HepG2 (cell line): ENCODE results near the gene RESP18. TPM values are rescaled to one million over a fixed set of nuclear protein-coding genes. Genes with fewer than 3 reads are reported as not detected.
A peak's percentile ranks its signal among the peaks of the same experiment; 100 is the strongest.

Experiments
- BORCS8-MEF2B ChIP-seq: sonication (generic); formaldehyde crosslinking; IDR thresholded peaks from 2 replicates; pipeline ENCODE4 v1.8.0; 2022; ENCODE audit warnings: mild to moderate bottlenecking, missing genetic modification reagents
- CBX5 ChIP-seq: sonication (generic); formaldehyde crosslinking; IDR thresholded peaks from 2 replicates; pipeline ENCODE4 v1.4.0; 2020; ENCODE audit warnings: missing genetic modification reagents, borderline replicate concordance
- CC2D1A ChIP-seq: sonication (generic); formaldehyde crosslinking; IDR thresholded peaks from 2 replicates; pipeline ENCODE4 v1.8.1; 2023; ENCODE audit warnings: mild to moderate bottlenecking, missing genetic modification reagents
- HBP1 ChIP-seq: IDR thresholded peaks from 2 replicates; pipeline ENCODE4 v1.6.1; 2016; ENCODE audit warnings: low read depth, control low read depth
- HDAC1 ChIP-seq: sonication (generic); formaldehyde crosslinking; IDR thresholded peaks from 2 replicates; pipeline ENCODE4 v1.5.1; 2020; ENCODE audit warnings: mild to moderate bottlenecking, missing genetic modification reagents
- KDM4B ChIP-seq: sonication (generic); formaldehyde crosslinking; IDR thresholded peaks from 2 replicates; pipeline ENCODE4 v1.4.0; 2020; ENCODE audit warnings: missing genetic modification reagents
- MEF2D ChIP-seq: sonication (generic); formaldehyde crosslinking; IDR thresholded peaks from 2 replicates; pipeline ENCODE4 v1.5.1; 2020; ENCODE audit warnings: mild to moderate bottlenecking, missing genetic modification reagents
- MYC ChIP-seq: sonication (generic); formaldehyde crosslinking; IDR thresholded peaks from 2 replicates; pipeline ENCODE4 v1.9.0; 2021; ENCODE audit warnings: missing genetic modification reagents, borderline replicate concordance
- NR2C2 ChIP-seq: sonication (generic); formaldehyde crosslinking; IDR thresholded peaks from 2 replicates; pipeline ENCODE4 v1.4.0; 2020; ENCODE audit warnings: missing genetic modification reagents, mild to moderate bottlenecking, moderate library complexity, borderline replicate concordance
- RBM39 ChIP-seq: fragments of 200-400 bp; formaldehyde crosslinking; IDR thresholded peaks from one replicate; pipeline ENCODE4 v1.6.1; 2018; ENCODE audit warnings: antibody characterized with exemption, mild to moderate bottlenecking, low read depth, low read length; ENCODE audit not compliant: poor library complexity, severe bottlenecking
- SIN3B ChIP-seq: fragments of 150-350 bp; IDR thresholded peaks from 2 replicates; pipeline ENCODE4 v1.6.1; 2014; ENCODE audit warnings: low read length
- SOX6 ChIP-seq, 2 experiments: fragments of 450-650 bp in 1 of 2; sonication (generic) in 1 of 2; formaldehyde crosslinking in 1 of 2; IDR thresholded peaks; 2 replicates each; pipeline versions ENCODE4 v1.4.0 to v1.6.1; 2017 to 2020; ENCODE audit warnings: antibody characterized with exemption in 1 of 2, mild to moderate bottlenecking in 1 of 2, missing genetic modification reagents in 1 of 2
- SUZ12 ChIP-seq: fragments of 150-350 bp; IDR thresholded peaks from 2 replicates; pipeline ENCODE4 v1.6.1; 2014; ENCODE audit warnings: low read depth, low read length
- XBP1 ChIP-seq: sonication (generic); formaldehyde crosslinking; IDR thresholded peaks from 2 replicates; pipeline ENCODE4 v1.5.0; 2020; ENCODE audit warnings: missing genetic modification reagents
- ZC3H4 ChIP-seq: sonication (generic); formaldehyde crosslinking; IDR thresholded peaks from 2 replicates; pipeline ENCODE4 v1.4.0; 2020; ENCODE audit warnings: missing genetic modification reagents, borderline replicate concordance
- ZFP1 ChIP-seq: IDR thresholded peaks from 2 replicates; pipeline ENCODE4 v1.6.1; 2016
- ZMAT5 ChIP-seq: sonication (generic); formaldehyde crosslinking; IDR thresholded peaks from 2 replicates; pipeline ENCODE4 v1.5.0; 2020; ENCODE audit warnings: mild to moderate bottlenecking, low read depth, missing genetic modification reagents, borderline replicate concordance
- ZNF17 ChIP-seq: sonication (generic); formaldehyde crosslinking; IDR thresholded peaks from 2 replicates; pipeline ENCODE4 v1.5.0; 2020; ENCODE audit warnings: mild to moderate bottlenecking, missing genetic modification reagents
- ZNF232 ChIP-seq: sonication (generic); formaldehyde crosslinking; IDR thresholded peaks from 2 replicates; pipeline ENCODE4 v1.4.0; 2020; ENCODE audit warnings: missing genetic modification reagents, borderline replicate concordance
- ZNF382 ChIP-seq: sonication (generic); formaldehyde crosslinking; IDR thresholded peaks from 2 replicates; pipeline ENCODE4 v1.5.0; 2020; ENCODE audit warnings: missing genetic modification reagents, mild to moderate bottlenecking, borderline replicate concordance
- ZNF572 ChIP-seq: sonication (generic); formaldehyde crosslinking; IDR thresholded peaks from 2 replicates; pipeline ENCODE4 v1.5.1; 2020; ENCODE audit warnings: mild to moderate bottlenecking, missing genetic modification reagents
- ZNF577 ChIP-seq: sonication (generic); formaldehyde crosslinking; IDR thresholded peaks from 2 replicates; pipeline ENCODE4 v1.4.0; 2020; ENCODE audit warnings: mild to moderate bottlenecking, low read depth, missing genetic modification reagents, borderline replicate concordance
- polyA plus RNA-seq, 8 experiments: library from polyadenylated mRNA; depleted of rRNA in 3 of 8; stranded (reverse) in 7 of 8; unstranded in 1 of 8; fragments of >200 nt; fragmentation: Illumina TruSeq in 4 of 8; extraction: Trizol in 4 of 8; gene quantifications; 2 replicates each; pipeline versions ENCODE4 v1.2.1 to v1.2.3, GENCODE V29; 2011 to 2016; ENCODE audit warnings: low read depth in 4 of 8, missing spikeins in 1 of 8, mixed read lengths in 1 of 8; ENCODE audit not compliant: insufficient read depth in 1 of 8
- total RNA-seq, 5 experiments: library from RNA; depleted of rRNA; stranded (reverse); fragments of >200 nt; fragmentation: Illumina TruSeq; extraction: Trizol; gene quantifications; 2 replicates each; pipeline ENCODE4 v1.2.3, GENCODE V29; 2016; ENCODE audit warnings: low read depth in 1 of 5
- TF ChIP-seq, protein P1 (sequence below): sonication (generic); formaldehyde crosslinking; IDR thresholded peaks from 2 replicates; pipeline ENCODE4 v1.8.1; 2023; ENCODE audit warnings: mild to moderate bottlenecking, missing genetic modification reagents, borderline replicate concordance
- TF ChIP-seq, protein P2 (sequence below), 2 experiments: sonication (generic) in 1 of 2; formaldehyde crosslinking in 1 of 2; IDR thresholded peaks; 2 replicates each; pipeline versions ENCODE4 v1.4.0 to v1.6.1; 2016 to 2020; ENCODE audit warnings: borderline replicate concordance in 1 of 2, low read depth in 1 of 2, mild to moderate bottlenecking in 1 of 2, missing genetic modification reagents in 1 of 2

The RESP18 gene
- total and polyA plus RNA-seq, 2 of the 13 experiments (the other 11 are each of a cell fraction or from before 2014, with no cell fraction given): not detected

- TF ChIP-seq ZNF17 (CRISPR knock-in tag) (no peak), RBM39 (no peak), SUZ12 (no peak), XBP1 (CRISPR knock-in tag) (peak; percentile 68; the same call in 1 of the 2 replicates), BORCS8-MEF2B (CRISPR knock-in tag) (peak; percentile 89), CC2D1A (no peak), HBP1 (peak; percentile 96), SIN3B (no peak), ZNF382 (CRISPR knock-in tag) (no peak), KDM4B (peak; percentile 94), HDAC1 (CRISPR knock-in tag) (no peak), MEF2D (peak; percentile 85), ZNF572 (no peak), SOX6 (IDR thresholded peaks at IDR 0.05) (no peak), SOX6 (CRISPR knock-in tag; IDR thresholded peaks at IDR 0.05) (0 out of 2 replicates have a peak, but pooled peaks have one; percentile 11), CBX5 (CRISPR knock-in tag) (peak; percentile 77), NR2C2 (no peak), ZC3H4 (CRISPR knock-in tag) (no peak; the same call in 1 of the 2 replicates), ZNF232 (CRISPR knock-in tag) (peak; percentile 96; the same call in 1 of the 2 replicates), ZNF577 (CRISPR knock-in tag) (no peak), ZMAT5 (CRISPR knock-in tag) (0 out of 2 replicates have a peak, but pooled peaks have one; percentile 73), MYC (CRISPR knock-in tag) (peak; percentile 60), ZFP1 (CRISPR knock-in tag) (no peak)
- TF ChIP-seq, protein P1, sequence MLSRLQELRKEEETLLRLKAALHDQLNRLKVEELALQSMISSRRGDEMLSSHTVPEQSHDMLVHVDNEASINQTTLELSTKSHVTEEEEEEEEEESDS (CRISPR knock-in tag): no peak; the same call in 1 of the 2 replicates
- TF ChIP-seq, protein P2, sequence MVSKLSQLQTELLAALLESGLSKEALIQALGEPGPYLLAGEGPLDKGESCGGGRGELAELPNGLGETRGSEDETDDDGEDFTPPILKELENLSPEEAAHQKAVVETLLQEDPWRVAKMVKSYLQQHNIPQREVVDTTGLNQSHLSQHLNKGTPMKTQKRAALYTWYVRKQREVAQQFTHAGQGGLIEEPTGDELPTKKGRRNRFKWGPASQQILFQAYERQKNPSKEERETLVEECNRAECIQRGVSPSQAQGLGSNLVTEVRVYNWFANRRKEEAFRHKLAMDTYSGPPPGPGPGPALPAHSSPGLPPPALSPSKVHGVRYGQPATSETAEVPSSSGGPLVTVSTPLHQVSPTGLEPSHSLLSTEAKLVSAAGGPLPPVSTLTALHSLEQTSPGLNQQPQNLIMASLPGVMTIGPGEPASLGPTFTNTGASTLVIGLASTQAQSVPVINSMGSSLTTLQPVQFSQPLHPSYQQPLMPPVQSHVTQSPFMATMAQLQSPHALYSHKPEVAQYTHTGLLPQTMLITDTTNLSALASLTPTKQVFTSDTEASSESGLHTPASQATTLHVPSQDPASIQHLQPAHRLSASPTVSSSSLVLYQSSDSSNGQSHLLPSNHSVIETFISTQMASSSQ (IDR thresholded peaks at IDR 0.05; ENCODE audit: low read depth): no peak
- TF ChIP-seq, protein P2 (CRISPR knock-in tag; IDR thresholded peaks at IDR 0.05; ENCODE audit: borderline replicate concordance): 0 out of 2 replicates have a peak, but pooled peaks have one; percentile 27
These were observed 857 bp downstream of the RESP18 start (continued) for GRCh38 chr2:219331560-219332213.
